Hepatocyte (in vitro differentiated cells): Measurements from ENCODE around the gene IVD. TPM values are rescaled to one million over a fixed set of nuclear protein-coding genes. Genes with fewer than 3 reads are reported as not detected.

Source experiments
- DNase-seq: peaks from one replicate; pipeline ENCODE4 v3.0.0-alpha.2; 2016; ENCODE audit warnings: low spot score
- H2AFZ ChIP-seq: fragments of 200-600 bp; sonication (generic); 2 replicates; pipeline ENCODE4 v1.6.0; 2016; ENCODE audit warnings: antibody characterized with exemption, mild to moderate bottlenecking
- H3K27ac ChIP-seq: fragments of 200-600 bp; sonication (generic); 2 replicates; pipeline ENCODE4 v1.5.1; 2016; ENCODE audit warnings: mild to moderate bottlenecking
- H3K27me3 ChIP-seq: fragments of 200-600 bp; sonication (generic); 2 replicates; pipeline ENCODE4 v1.6.1; 2016
- H3K36me3 ChIP-seq: fragments of 200-600 bp; sonication (generic); replicated peaks from 2 replicates; pipeline ENCODE4 v1.5.1; 2016; ENCODE audit warnings: low read depth; ENCODE audit not compliant: insufficient read depth
- H3K4me1 ChIP-seq: fragments of 200-600 bp; sonication (generic); 2 replicates; pipeline ENCODE4 v1.5.1; 2016; ENCODE audit warnings: mild to moderate bottlenecking, moderate library complexity; ENCODE audit not compliant: insufficient read depth
- H3K4me2 ChIP-seq: fragments of 200-600 bp; sonication (generic); 2 replicates; pipeline ENCODE4 v1.6.0; 2016
- H3K4me3 ChIP-seq: fragments of 200-600 bp; sonication (generic); 2 replicates; pipeline ENCODE4 v1.5.1; 2016; ENCODE audit warnings: mild to moderate bottlenecking
- H3K79me2 ChIP-seq: fragments of 200-600 bp; sonication (generic); 2 replicates; pipeline ENCODE4 v1.6.0; 2017; ENCODE audit warnings: mild to moderate bottlenecking
- H3K9me2 ChIP-seq: fragments of 200-600 bp; sonication (generic); replicated peaks from 2 replicates; pipeline ENCODE4 v1.6.0; 2017; ENCODE audit warnings: mild to moderate bottlenecking; ENCODE audit not compliant: insufficient read depth
- H3K9me3 ChIP-seq: fragments of 200-600 bp; sonication (generic); 2 replicates; pipeline ENCODE4 v1.5.1; 2016; ENCODE audit warnings: low read depth, mild to moderate bottlenecking
- H4K20me1 ChIP-seq: fragments of 200-600 bp; sonication (generic); 2 replicates; pipeline ENCODE4 v1.6.0; 2016; ENCODE audit warnings: mild to moderate bottlenecking; ENCODE audit not compliant: insufficient read depth, poor library complexity, severe bottlenecking
- CTCF ChIP-seq: fragments of 200-600 bp; sonication (generic); IDR thresholded peaks from 2 replicates; pipeline ENCODE4 v1.5.1; 2016; ENCODE audit warnings: antibody characterized with exemption, mild to moderate bottlenecking; ENCODE audit not compliant: poor library complexity
- EZH2 ChIP-seq: fragments of 200-600 bp; sonication (generic); IDR thresholded peaks from 2 replicates; pipeline ENCODE4 v1.6.1; 2016; ENCODE audit warnings: antibody characterized with exemption, mild to moderate bottlenecking, borderline replicate concordance
- EZH2phosphoT487 ChIP-seq: fragments of 200-600 bp; sonication (generic); IDR thresholded peaks from one replicate; pipeline ENCODE4 v1.6.1; 2018; ENCODE audit warnings: antibody characterized with exemption, mild to moderate bottlenecking, low read depth, moderate library complexity; ENCODE audit not compliant: unreplicated experiment, severe bottlenecking
- WGBS: methylation state at CpG from one replicate; pipeline ENCODE4 v1.1.6; 2016; ENCODE audit warnings: low lambda C conversion rate; ENCODE audit errors: missing lambda C conversion rate; 5-methylcytosine and 5-hydroxymethylcytosine counted together
- polyA plus RNA-seq: library from polyadenylated mRNA; unstranded; fragments of >200 nt; fragmentation: Nextera tagmentation; extraction: Ambion mirVana; gene quantifications from 2 replicates; pipeline ENCODE4 v1.2.1, GENCODE V29; 2016
- total RNA-seq: library from RNA; depleted of rRNA; stranded (reverse); fragments of >200 nt; gene quantifications from 2 replicates; pipeline ENCODE4 v1.2.3, GENCODE V29; 2014

Gene IVD
- total and polyA plus RNA-seq, 2 experiments from 2014 or later, result 31.5 to 71.6 TPM

DNA sequence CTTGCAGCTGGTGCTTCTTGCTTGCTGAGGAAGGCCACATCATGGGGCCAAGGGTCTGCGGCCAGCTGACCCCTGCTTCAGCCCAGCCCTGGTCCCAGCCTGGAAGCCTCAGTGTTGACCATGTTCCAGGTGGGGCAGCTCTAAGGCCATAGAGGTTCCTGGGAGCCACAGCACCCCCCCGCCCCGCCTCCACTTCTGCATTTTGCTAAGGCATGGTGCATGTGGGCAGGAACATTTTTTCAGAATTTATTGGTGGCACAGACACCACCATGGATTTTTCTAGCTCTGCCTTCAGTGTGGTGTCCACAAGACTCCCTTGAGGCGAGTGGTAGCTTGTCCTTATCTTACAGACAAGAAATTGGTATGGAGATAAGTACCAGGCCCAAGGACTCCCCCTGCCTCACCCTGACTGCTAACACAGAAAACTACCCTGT, 63.3 kb downstream of the IVD start:
- Histone ChIP-seq H3K9me2 (no peaks in the 10 kb centered on the region), H4K20me1 (no peaks in the 10 kb centered on the region)
- TF ChIP-seq EZH2 (no peak), EZH2phosphoT487 (no peak), CTCF (no peak)

GRCh38 chr15:40469776-40470390, 64.3 kb downstream of the IVD start:
- H3K79me2 ChIP-seq, result peaks cover 11% of the 10 kb centered on the region
- H3K27ac ChIP-seq, result peak overlapping the region; percentile 86
- no peaks in the 10 kb centered on the region for H3K9me2 ChIP-seq
- peaks cover 13% of the 10 kb centered on the region for H3K4me1 ChIP-seq
- no peak overlapping the region for H3K4me3 ChIP-seq
- H2AFZ ChIP-seq, result no peak overlapping the region
- DNase-seq, result no peak
- no peak for TF ChIP-seq EZH2phosphoT487
- TF ChIP-seq EZH2, result no peak
- no peak for TF ChIP-seq CTCF
- no peaks in the 10 kb centered on the region for H4K20me1 ChIP-seq
- 81% methylated on average over 7 of the region's 7 CpGs for WGBS
- peak overlapping the region; percentile 100 for H3K4me2 ChIP-seq
- H3K9me3 ChIP-seq, result no peaks in the 10 kb centered on the region
- no peaks in the 10 kb centered on the region for H3K36me3 ChIP-seq
- H3K27me3 ChIP-seq, result no peaks in the 10 kb centered on the region

More for the DNA sequence above, 63.3 kb downstream of the IVD start:
- Histone ChIP-seq H3K9me3 (no peaks in the 10 kb centered on the region), H3K79me2 (peaks cover 11% of the 10 kb centered on the region), H3K4me3 (no peak overlapping the region), H2AFZ (no peak overlapping the region), H3K36me3 (no peaks in the 10 kb centered on the region), H3K27ac (no peak overlapping the region), H3K4me2 (no peak overlapping the region), H3K27me3 (no peaks in the 10 kb centered on the region), H3K4me1 (peaks cover 13% of the 10 kb centered on the region)
- DNase-seq, result no peak
- WGBS, result 91% methylated on average over 4 of the region's 4 CpGs

GRCh38 chr15:40470423-40471104, 65.0 kb downstream of the IVD start, which contains the start of gene CHST14:
TSS of gene CHST14 (plus strand) at chr15:40470984. CDS start at chr15:40471214, 230 bp downstream.
- Histone ChIP-seq H3K79me2 (peaks cover 11% of the 10 kb centered on the region), H2AFZ (peak within 1 kb of the TSS; percentile 97), H3K9me3 (no peaks in the 10 kb centered on the region), H3K4me2 (peak within 1 kb of the TSS; percentile 100), H3K27ac (peak within 1 kb of the TSS; percentile 86), H4K20me1 (no peaks in the 10 kb centered on the region), H3K36me3 (no peaks in the 10 kb centered on the region), H3K27me3 (no peaks in the 10 kb centered on the region), H3K9me2 (no peaks in the 10 kb centered on the region), H3K4me3 (peak within 1 kb of the TSS; percentile 75), H3K4me1 (peaks cover 13% of the 10 kb centered on the region)
- TF ChIP-seq EZH2phosphoT487 (no peak), EZH2 (no peak), CTCF (no peak)
- WGBS, result 4% methylated on average over 18 of the region's 52 CpGs
- DNase-seq, result peak; percentile 82

Other genes with a start within 250 kb of the IVD start
- 7.6 and 11.9 TPM in 2 replicates for gene BUB1B, start 244.7 kb upstream of the IVD start, total RNA-seq
- gene BUB1B, start 244.7 kb upstream of the IVD start, polyA plus RNA-seq, result 5.3 and 10.7 TPM in 2 replicates
- 2.6 and 6.1 TPM in 2 replicates for gene PAK6, start 166.7 kb upstream of the IVD start, total RNA-seq
- gene PAK6, start 166.7 kb upstream of the IVD start, polyA plus RNA-seq, result 2.7 and 8.2 TPM in 2 replicates
- gene ANKRD63, start 122.7 kb upstream of the IVD start, total RNA-seq, result 0.30 TPM in 1 of 2 replicates, not detected in the other
- 0.47 and 1.2 TPM in 2 replicates for gene ANKRD63, start 122.7 kb upstream of the IVD start, polyA plus RNA-seq
- gene PLCB2, start 97.9 kb upstream of the IVD start, total RNA-seq, result 1.0 and 1.7 TPM in 2 replicates
- gene PLCB2, start 97.9 kb upstream of the IVD start, polyA plus RNA-seq, result 4.4 and 4.9 TPM in 2 replicates
- 13.7 and 14.4 TPM in 2 replicates for gene INAFM2, start 82.1 kb upstream of the IVD start, total RNA-seq
- 17.4 and 19.5 TPM in 2 replicates for gene INAFM2, start 82.1 kb upstream of the IVD start, polyA plus RNA-seq
- 1.8 and 4.0 TPM in 2 replicates for gene CCDC9B, start 64.9 kb upstream of the IVD start, total RNA-seq
- gene CCDC9B, start 64.9 kb upstream of the IVD start, polyA plus RNA-seq, result 5.3 and 7.6 TPM in 2 replicates
- gene PHGR1, start 54.8 kb upstream of the IVD start, total RNA-seq, result 49.8 and 76.1 TPM in 2 replicates
- gene PHGR1, start 54.8 kb upstream of the IVD start, polyA plus RNA-seq, result 207 and 222 TPM in 2 replicates
- gene DISP2, start 47.6 kb upstream of the IVD start, total RNA-seq, result 0.12 and 1.0 TPM in 2 replicates
- gene DISP2, start 47.6 kb upstream of the IVD start, polyA plus RNA-seq, result 0.93 and 1.5 TPM in 2 replicates
- 22.9 and 24.0 TPM in 2 replicates for gene KNSTRN, start 23.1 kb upstream of the IVD start, total RNA-seq
- gene KNSTRN, start 23.1 kb upstream of the IVD start, polyA plus RNA-seq, result 14.0 and 14.9 TPM in 2 replicates
- gene BAHD1, start 35.2 kb downstream of the IVD start, total RNA-seq, result 10.6 and 17.2 TPM in 2 replicates
- 12.3 and 13.9 TPM in 2 replicates for gene BAHD1, start 35.2 kb downstream of the IVD start, polyA plus RNA-seq
- gene CHST14, start 65.2 kb downstream of the IVD start, total RNA-seq, result 15.2 and 16.6 TPM in 2 replicates
- gene CHST14, start 65.2 kb downstream of the IVD start, polyA plus RNA-seq, result 15.7 and 16.8 TPM in 2 replicates
- gene CCDC32, start 159.2 kb downstream of the IVD start, total RNA-seq, result 25.7 and 50.8 TPM in 2 replicates
- gene CCDC32, start 159.2 kb downstream of the IVD start, polyA plus RNA-seq, result 15.1 and 30.9 TPM in 2 replicates
- 7.1 and 11.5 TPM in 2 replicates for gene RPUSD2, start 163.5 kb downstream of the IVD start, total RNA-seq
- gene RPUSD2, start 163.5 kb downstream of the IVD start, polyA plus RNA-seq, result 8.6 and 13.4 TPM in 2 replicates
- 10.0 and 15.7 TPM in 2 replicates for gene KNL1, start 188.5 kb downstream of the IVD start, total RNA-seq
- 2.9 and 3.0 TPM in 2 replicates for gene KNL1, start 188.5 kb downstream of the IVD start, polyA plus RNA-seq